ENCODE data around the gene KIF21B. TPM values are rescaled to one million over a fixed set of nuclear protein-coding genes. Genes with fewer than 3 reads are reported as not detected.

Gene KIF21B
- total RNA-seq, 1 experiment from 2014 or later: 0.66 TPM

GRCh38 chr1:200990114-200990513, 33.4 kb downstream of the KIF21B start:
- no peaks in the 10 kb centered on the region for H3K79me2 ChIP-seq (ENCODE audit: low read length)
- H3K4me1 ChIP-seq (ENCODE audit: insufficient read depth, low read length): no peaks in the 10 kb centered on the region
- H3K36me3 ChIP-seq (ENCODE audit: low read depth, low read length): no peaks in the 10 kb centered on the region
- BruUV-seq (replicated peaks): no TSS peak
- H3K27me3 ChIP-seq (ENCODE audit: low read length): peaks cover 44% of the 10 kb centered on the region
- no peak overlapping the region for H2AFZ ChIP-seq (ENCODE audit: low read length)
- no peaks in the 10 kb centered on the region for H3K9me2 ChIP-seq (replicated peaks; ENCODE audit: low read length)
- POLR2A ChIA-PET (ENCODE audit: unreplicated experiment): no interaction called here
- no peaks in the 10 kb centered on the region for H4K20me1 ChIP-seq (ENCODE audit: low read length)
- ATAC-seq (no peak), DNase-seq (no peak)
- intact Hi-C loops (cut with micrococcal nuclease): no loop called here
- CTCF ChIA-PET: interaction anchor here (0.8 kb wide), 1 partner anchor 18 kb away, joined by 4 read pairs; no protein-coding TSS in a partner anchor
- no peaks in the 10 kb centered on the region for H3F3A ChIP-seq (ENCODE audit: low read length, unreplicated experiment)
- no peaks in the 10 kb centered on the region for H3K9me3 ChIP-seq (ENCODE audit: low read length)
- TF ChIP-seq EZH2phosphoT487 (IDR thresholded peaks at IDR 0.05; ENCODE audit: borderline replicate concordance, low read length) (no peak), EZH2 (IDR thresholded peaks at IDR 0.05; ENCODE audit: low read length, unreplicated experiment) (no peak), CTCF (conservative IDR thresholded peaks at IDR 0.05; ENCODE audit: low read depth, low read length) (no peak)
- no peak overlapping the region for H3K4me2 ChIP-seq (ENCODE audit: low read length)
- H3K27ac ChIP-seq (ENCODE audit: low read length): no peak overlapping the region
- no peak overlapping the region for H3K4me3 ChIP-seq (ENCODE audit: low read length)
- H3K9ac ChIP-seq (ENCODE audit: low read length): no peak overlapping the region

GRCh38 chr1:200989337-200989736, 34.2 kb downstream of the KIF21B start:
- H3K79me2 ChIP-seq (ENCODE audit: low read length): no peaks in the 10 kb centered on the region
- CTCF ChIA-PET: interaction anchor here (0.6 to 0.8 kb wide), 2 partner anchors 18 to 240 kb away, joined by 3 to 4 read pairs; no protein-coding TSS in a partner anchor
- ATAC-seq: no peak

More at GRCh38 chr1:200989337-200989736, 34.2 kb downstream of the KIF21B start:
- Histone ChIP-seq H3K4me1 (ENCODE audit: insufficient read depth, low read length) (no peaks in the 10 kb centered on the region), H3K4me3 (ENCODE audit: low read length) (no peak overlapping the region), H3K36me3 (ENCODE audit: low read depth, low read length) (no peaks in the 10 kb centered on the region), H4K20me1 (ENCODE audit: low read length) (no peaks in the 10 kb centered on the region), H3K9me2 (replicated peaks; ENCODE audit: low read length) (no peaks in the 10 kb centered on the region), H3K27ac (ENCODE audit: low read length) (no peak overlapping the region), H3K9ac (ENCODE audit: low read length) (no peak overlapping the region), H2AFZ (ENCODE audit: low read length) (no peak overlapping the region), H3K27me3 (ENCODE audit: low read length) (peaks cover 44% of the 10 kb centered on the region), H3F3A (ENCODE audit: low read length, unreplicated experiment) (no peaks in the 10 kb centered on the region), H3K4me2 (ENCODE audit: low read length) (no peak overlapping the region), H3K9me3 (ENCODE audit: low read length) (no peaks in the 10 kb centered on the region)
- TF ChIP-seq CTCF (conservative IDR thresholded peaks at IDR 0.05; ENCODE audit: low read depth, low read length) (no peak), EZH2phosphoT487 (IDR thresholded peaks at IDR 0.05; ENCODE audit: borderline replicate concordance, low read length) (no peak), EZH2 (IDR thresholded peaks at IDR 0.05; ENCODE audit: low read length, unreplicated experiment) (no peak)
- BruUV-seq (replicated peaks): no TSS peak
- intact Hi-C loops (cut with micrococcal nuclease): no loop called here
- no peak for DNase-seq
- POLR2A ChIA-PET (ENCODE audit: unreplicated experiment): no interaction called here

Data from PC-3 (cell line).